OCI-LY3 (cell line): ENCODE data around the gene KDM3A.

Experiments used
- CTCF ChIP-seq: fragments of 200-600, 300-600 bp; sonication (generic); IDR thresholded peaks from 2 replicates; pipeline ENCODE4 v1.5.1; 2014; ENCODE audit warnings: antibody characterized with exemption, low read length, low read depth
- EZH2phosphoT487 ChIP-seq: fragments of 200-600 bp; shearing (Covaris generic); IDR thresholded peaks from 2 replicates; pipeline ENCODE4 v1.6.1; 2018; ENCODE audit warnings: antibody characterized with exemption, mixed run types, low read depth

- TF ChIP-seq CTCF (no peak), EZH2phosphoT487 (no peak)
Observed at GRCh38 chr2:86411396-86411795, 29.8 kb upstream of the KDM3A start.
